ENCODE measurements around the gene DRAP1. TPM values are rescaled to one million over a fixed set of nuclear protein-coding genes. Genes with fewer than 3 reads are reported as not detected.
"Not testable (repeated sequence)": the region's sequence is repeated elsewhere in the genome, so short reads cannot be mapped to it uniquely, and the experiment has no call there.

The DRAP1 gene
- total and polyA plus RNA-seq, 4 donors: 40.8 to 140 (median 96.1) TPM

GRCh38 chr11:65888163-65888814, 30.9 kb upstream of the DRAP1 start, which contains the start of gene FIBP:
FIBP (minus strand) TSS chr11:65888471; CDS start chr11:65888418, 53 bp downstream.
- H3K9ac ChIP-seq (ENCODE audit: insufficient read depth in 1 of 2, low read length in 2 of 2): peak within 1 kb of the TSS; percentile 59 to 94
- H3K27me3 ChIP-seq (ENCODE audit: control insufficient read depth in 3 of 3, insufficient read depth in 3 of 3, low read length in 2 of 3): no peaks in the 10 kb centered on the region
- H3K9me3 ChIP-seq (ENCODE audit: control insufficient read depth in 4 of 4, insufficient read depth in 3 of 4, low read length in 3 of 4): no peaks in the 10 kb centered on the region
- peak within 1 kb of the TSS; percentile 67 for H3K4me3 ChIP-seq
- peaks cover 7 to 23% (median 19%) of the 10 kb centered on the region in 4 donors for H3K36me3 ChIP-seq (ENCODE audit: control insufficient read depth in 4 of 4, insufficient read depth in 4 of 4, low read length in 4 of 4)
- 1% methylated on average over 48 to 56 of the region's 57 CpGs for WGBS, 2 donors
- peak; percentile 60 for TF ChIP-seq CTCF (IDR thresholded peaks at IDR 0.05; ENCODE audit: control extremely low read depth, extremely low read depth)
- DNase-seq (peak; percentile 98 to 99 (median 99)), ATAC-seq (ENCODE audit: insufficient read depth, low FRiP score) (peak; percentile 75)
- H3K27ac ChIP-seq (ENCODE audit: low read depth in 1 of 2, low read length in 1 of 2): peak within 1 kb of the TSS; percentile 95
- H3K4me1 ChIP-seq (ENCODE audit: control insufficient read depth in 5 of 5, insufficient read depth in 5 of 5, low read length in 5 of 5): peaks cover 5 to 54% (median 13%) of the 10 kb centered on the region in 5 donors

- ATAC-seq (ENCODE audit: insufficient read depth, low FRiP score) (peak; percentile 88), DNase-seq (peak; percentile 97 to 98 (median 98))
- Histone ChIP-seq H3K36me3 (ENCODE audit: control insufficient read depth in 4 of 4, insufficient read depth in 4 of 4, low read length in 4 of 4) (peaks cover 0 to 9% (median 3%) of the 10 kb centered on the region in 4 donors), H3K9me3 (ENCODE audit: control insufficient read depth in 4 of 4, insufficient read depth in 3 of 4, low read length in 3 of 4) (no peaks in the 10 kb centered on the region), H3K4me3 (peak within 1 kb of the TSS; percentile 64), H3K9ac (ENCODE audit: insufficient read depth in 1 of 2, low read length in 2 of 2) (peak within 1 kb of the TSS in 1 of 2 donors; percentile 94), H3K4me1 (ENCODE audit: control insufficient read depth in 5 of 5, insufficient read depth in 5 of 5, low read length in 5 of 5) (peaks cover 5 to 54% (median 13%) of the 10 kb centered on the region in 5 donors), H3K27ac (ENCODE audit: low read depth in 1 of 2, low read length in 1 of 2) (peak within 1 kb of the TSS; percentile 93 to 98), H3K27me3 (ENCODE audit: control insufficient read depth in 3 of 3, insufficient read depth in 3 of 3, low read length in 2 of 3) (no peaks in the 10 kb centered on the region)
- WGBS, 2 donors: 0 to 1% methylated on average over 64 to 94 of the region's 94 CpGs
- no peak for TF ChIP-seq CTCF (IDR thresholded peaks at IDR 0.05; ENCODE audit: control extremely low read depth, extremely low read depth)
Observed at GRCh38 chr11:65890324-65891218, 28.7 kb upstream of the DRAP1 start, which contains the start of gene CCDC85B. CCDC85B (plus strand) TSS chr11:65890673; CDS start chr11:65890784, 111 bp downstream.

- Histone ChIP-seq H3K27ac (ENCODE audit: low read depth in 1 of 2, low read length in 1 of 2) (peak overlapping the region; percentile 93 to 98), H3K9ac (ENCODE audit: insufficient read depth in 1 of 2, low read length in 2 of 2) (peak overlapping the region in 1 of 2 donors; percentile 17), H3K4me3 (peak overlapping the region; percentile 64), H3K27me3 (ENCODE audit: control insufficient read depth in 3 of 3, insufficient read depth in 3 of 3, low read length in 2 of 3) (peaks cover 0 to 6% (median 4%) of the 10 kb centered on the region in 3 donors), H3K36me3 (ENCODE audit: control insufficient read depth in 4 of 4, insufficient read depth in 4 of 4, low read length in 4 of 4) (peaks cover 0 to 4% (median 1%) of the 10 kb centered on the region in 4 donors), H3K4me1 (ENCODE audit: control insufficient read depth in 5 of 5, insufficient read depth in 5 of 5, low read length in 5 of 5) (peaks cover 5 to 54% (median 13%) of the 10 kb centered on the region in 5 donors), H3K9me3 (ENCODE audit: control insufficient read depth in 4 of 4, insufficient read depth in 3 of 4, low read length in 3 of 4) (no peaks in the 10 kb centered on the region)
- TF ChIP-seq CTCF (IDR thresholded peaks at IDR 0.05; ENCODE audit: control extremely low read depth, extremely low read depth): peak; percentile 13
- WGBS, 2 donors: 2 to 6% methylated on average over 52 to 57 of the region's 57 CpGs
- DNase-seq: peak in 2 of 3 donors; percentile 28 to 55
- no peak for ATAC-seq (ENCODE audit: insufficient read depth, low FRiP score)
Observed at GRCh38 chr11:65891219-65892136, 27.7 kb upstream of the DRAP1 start.

DNA sequence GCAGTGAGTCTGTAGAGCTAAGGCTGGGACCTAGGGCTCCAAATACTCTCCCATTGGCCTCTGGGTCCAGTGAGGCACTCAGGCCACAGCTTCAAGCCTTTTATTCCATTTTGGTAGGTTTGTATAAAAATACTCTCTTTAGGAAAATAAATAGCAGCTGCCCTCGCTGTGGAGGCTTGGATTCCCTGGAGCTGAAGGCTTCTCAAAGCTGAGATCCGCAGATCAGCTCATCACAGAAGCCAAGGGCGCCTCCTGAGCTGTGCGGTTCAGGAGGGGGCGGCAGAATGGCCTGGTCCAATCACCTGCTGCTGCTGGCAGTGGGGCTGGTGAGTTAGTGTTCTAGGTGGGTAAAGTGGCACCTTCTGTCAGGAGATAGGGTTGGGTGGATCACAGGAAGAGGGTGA, 27.1 kb upstream of the DRAP1 start:
- not testable (repeated sequence) for H3K9me3 ChIP-seq (ENCODE audit: control insufficient read depth in 4 of 4, insufficient read depth in 3 of 4, low read length in 3 of 4); H3K36me3 ChIP-seq (ENCODE audit: control insufficient read depth in 4 of 4, insufficient read depth in 4 of 4, low read length in 4 of 4); DNase-seq; ATAC-seq (ENCODE audit: insufficient read depth, low FRiP score)
- Histone ChIP-seq H3K4me1 (ENCODE audit: control insufficient read depth in 5 of 5, insufficient read depth in 5 of 5, low read length in 5 of 5) (peaks cover 5 to 54% (median 11%) of the 10 kb centered on the region in 5 donors), H3K27me3 (ENCODE audit: control insufficient read depth in 3 of 3, insufficient read depth in 3 of 3, low read length in 2 of 3) (peaks cover 0 to 11% (median 6%) of the 10 kb centered on the region in 3 donors), H3K9ac (ENCODE audit: insufficient read depth in 1 of 2, low read length in 2 of 2) (peak overlapping the region in 1 of 2 donors; percentile 17), H3K27ac (ENCODE audit: low read depth in 1 of 2, low read length in 1 of 2) (peak overlapping the region; percentile 93 to 98), H3K4me3 (peak overlapping the region; percentile 64)
- WGBS, 2 donors: 53 to 62% methylated on average over 5 of the region's 5 CpGs
